KMS-11 (cell line): ENCODE measurements around the gene OR10J4.

ENCODE experiments used
- H2AFZ ChIP-seq: fragments of 200-600 bp; sonication (generic); 2 replicates; pipeline ENCODE4 v1.6.1; 2016; ENCODE audit warnings: antibody characterized with exemption, mixed run types, low read depth
- H3K27ac ChIP-seq: fragments of 200-600 bp; sonication (generic); 2 replicates; pipeline ENCODE4 v1.6.1; 2016; ENCODE audit warnings: mild to moderate bottlenecking, mixed run types
- H3K27me3 ChIP-seq: fragments of 200-600 bp; sonication (generic); 2 replicates; pipeline ENCODE4 v1.6.1; 2017; ENCODE audit warnings: mild to moderate bottlenecking, low read depth, mixed run types, moderate library complexity; ENCODE audit not compliant: insufficient read depth
- H3K36me3 ChIP-seq: fragments of 200-600 bp; sonication (generic); 2 replicates; pipeline ENCODE4 v1.6.1; 2017; ENCODE audit warnings: mild to moderate bottlenecking, mixed run types; ENCODE audit not compliant: insufficient read depth
- H3K4me1 ChIP-seq: fragments of 200-600 bp; sonication (generic); 2 replicates; pipeline ENCODE4 v1.6.1; 2016; ENCODE audit warnings: mild to moderate bottlenecking, low read depth, mixed run types; ENCODE audit not compliant: poor library complexity, severe bottlenecking
- H3K4me2 ChIP-seq: fragments of 200-600 bp; sonication (generic); 2 replicates; pipeline ENCODE4 v1.7.0; 2016; ENCODE audit warnings: mild to moderate bottlenecking, mixed run types
- H3K4me3 ChIP-seq: fragments of 200-600 bp; sonication (generic); IDR thresholded peaks from 2 replicates; pipeline ENCODE4 v1.6.1; 2017; ENCODE audit warnings: low read depth, low read length, mixed read lengths; ENCODE audit not compliant: insufficient read depth
- H3K79me2 ChIP-seq: fragments of 200-600 bp; sonication (generic); 2 replicates; pipeline ENCODE4 v1.6.1; 2016; ENCODE audit warnings: low read depth, mixed run types; ENCODE audit not compliant: insufficient read depth
- H3K9ac ChIP-seq: fragments of 200-600 bp; sonication (generic); 2 replicates; pipeline ENCODE4 v1.6.1; 2016; ENCODE audit warnings: mild to moderate bottlenecking, mixed run types
- H4K20me1 ChIP-seq: fragments of 200-600 bp; sonication (generic); 2 replicates; pipeline ENCODE4 v1.6.1; 2016; ENCODE audit warnings: mild to moderate bottlenecking, mixed run types; ENCODE audit not compliant: insufficient read depth
- TF ChIP-seq, protein P1 (sequence below): fragments of 200-600 bp; sonication (generic); conservative IDR thresholded peaks from 2 replicates; pipeline ENCODE4 v1.6.1; 2017; ENCODE audit warnings: low read depth, mild to moderate bottlenecking, antibody characterized with exemption, low read length, moderate library complexity, mixed read lengths

Gene OR10J4

DNA sequence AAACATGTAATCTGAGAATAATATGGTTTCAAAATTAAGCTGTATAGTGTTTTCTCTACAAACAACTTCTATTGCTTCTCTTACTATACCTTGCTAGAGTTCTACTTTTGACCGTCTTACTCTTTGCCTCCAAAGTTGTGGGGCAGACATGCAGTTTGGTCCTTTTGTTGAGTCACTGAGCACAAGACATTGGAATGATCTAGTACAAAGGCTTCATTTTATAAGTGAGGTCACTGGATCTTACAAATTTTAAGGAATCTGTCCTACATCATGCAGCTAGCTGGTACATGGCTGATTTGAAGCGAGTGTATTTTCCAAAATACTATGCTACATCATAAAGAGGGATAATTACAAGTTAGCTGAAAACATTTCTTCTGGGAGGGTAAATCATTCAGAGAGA, 36.3 kb downstream of the OR10J4 start:
- Histone ChIP-seq H3K79me2 (no peaks in the 10 kb centered on the region), H3K4me2 (no peak overlapping the region), H2AFZ (no peak overlapping the region), H3K4me1 (no peaks in the 10 kb centered on the region), H3K27ac (no peak overlapping the region), H3K27me3 (no peaks in the 10 kb centered on the region), H3K4me3 (no peak overlapping the region), H3K9ac (no peak overlapping the region), H4K20me1 (no peaks in the 10 kb centered on the region), H3K36me3 (no peaks in the 10 kb centered on the region)
- TF ChIP-seq, protein P1, sequence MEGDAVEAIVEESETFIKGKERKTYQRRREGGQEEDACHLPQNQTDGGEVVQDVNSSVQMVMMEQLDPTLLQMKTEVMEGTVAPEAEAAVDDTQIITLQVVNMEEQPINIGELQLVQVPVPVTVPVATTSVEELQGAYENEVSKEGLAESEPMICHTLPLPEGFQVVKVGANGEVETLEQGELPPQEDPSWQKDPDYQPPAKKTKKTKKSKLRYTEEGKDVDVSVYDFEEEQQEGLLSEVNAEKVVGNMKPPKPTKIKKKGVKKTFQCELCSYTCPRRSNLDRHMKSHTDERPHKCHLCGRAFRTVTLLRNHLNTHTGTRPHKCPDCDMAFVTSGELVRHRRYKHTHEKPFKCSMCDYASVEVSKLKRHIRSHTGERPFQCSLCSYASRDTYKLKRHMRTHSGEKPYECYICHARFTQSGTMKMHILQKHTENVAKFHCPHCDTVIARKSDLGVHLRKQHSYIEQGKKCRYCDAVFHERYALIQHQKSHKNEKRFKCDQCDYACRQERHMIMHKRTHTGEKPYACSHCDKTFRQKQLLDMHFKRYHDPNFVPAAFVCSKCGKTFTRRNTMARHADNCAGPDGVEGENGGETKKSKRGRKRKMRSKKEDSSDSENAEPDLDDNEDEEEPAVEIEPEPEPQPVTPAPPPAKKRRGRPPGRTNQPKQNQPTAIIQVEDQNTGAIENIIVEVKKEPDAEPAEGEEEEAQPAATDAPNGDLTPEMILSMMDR: no peak

DNA sequence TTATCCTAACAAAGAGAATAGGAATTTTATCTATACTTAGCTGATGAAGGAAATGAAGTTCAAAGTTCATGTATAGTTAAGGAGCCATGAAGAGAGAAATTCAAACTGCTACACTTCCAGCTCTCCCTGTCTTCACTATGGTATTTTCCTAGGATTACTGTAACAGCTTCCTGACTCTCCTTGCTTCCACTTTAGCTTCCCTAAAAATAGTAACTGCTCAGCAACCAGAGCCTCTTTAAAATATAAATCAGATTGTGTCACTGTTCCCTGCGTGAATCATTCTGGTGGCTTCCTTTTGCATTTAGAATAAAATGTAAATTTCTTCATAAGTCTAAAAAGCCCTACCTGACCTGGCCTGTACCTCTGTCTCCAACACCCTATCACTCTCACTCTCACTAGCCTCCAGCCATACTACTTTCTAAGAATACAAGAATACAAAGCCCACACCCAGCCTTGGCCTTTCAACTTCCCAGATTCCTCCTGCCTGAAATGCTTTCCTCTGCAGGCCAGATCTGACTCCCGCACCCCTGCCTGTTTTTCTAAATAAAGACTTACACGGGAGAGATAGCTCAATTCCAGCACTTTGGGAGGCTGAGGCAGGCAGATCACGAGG, 38.0 kb downstream of the OR10J4 start:
- no peaks in the 10 kb centered on the region for H3K27me3 ChIP-seq

DNA sequence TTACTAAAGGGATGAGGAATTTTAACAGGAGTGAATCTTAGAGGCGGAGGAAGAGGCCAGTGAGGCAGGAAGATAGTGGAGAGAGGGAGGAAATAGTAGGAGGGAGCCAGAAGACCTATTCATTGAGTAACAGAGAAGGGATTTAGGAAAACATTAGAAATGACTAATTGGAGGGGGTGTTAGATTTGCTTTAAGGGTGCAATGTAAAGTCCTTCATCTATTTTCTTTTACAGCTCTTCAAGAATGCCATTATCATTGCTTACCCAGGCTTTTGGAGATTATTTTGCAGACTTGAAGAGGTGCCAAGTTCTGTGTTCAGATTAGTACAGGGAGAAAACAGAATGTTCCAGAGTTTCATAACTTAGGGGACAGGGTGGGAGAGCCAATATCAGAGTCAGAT, 41.3 kb downstream of the OR10J4 start:
- Histone ChIP-seq H3K4me1 (no peaks in the 10 kb centered on the region), H3K4me3 (no peak overlapping the region), H3K79me2 (no peaks in the 10 kb centered on the region), H3K27me3 (no peaks in the 10 kb centered on the region), H3K9ac (no peak overlapping the region), H2AFZ (no peak overlapping the region), H3K36me3 (no peaks in the 10 kb centered on the region), H3K4me2 (no peak overlapping the region), H3K27ac (no peak overlapping the region), H4K20me1 (no peaks in the 10 kb centered on the region)
- TF ChIP-seq, protein P1: no peak

More for the DNA sequence above, 38.0 kb downstream of the OR10J4 start:
- Histone ChIP-seq H3K36me3 (no peaks in the 10 kb centered on the region), H3K4me1 (no peaks in the 10 kb centered on the region), H3K27ac (no peak overlapping the region), H3K9ac (no peak overlapping the region), H3K4me3 (no peak overlapping the region), H4K20me1 (no peaks in the 10 kb centered on the region), H3K4me2 (no peak overlapping the region), H2AFZ (no peak overlapping the region), H3K79me2 (no peaks in the 10 kb centered on the region)
- TF ChIP-seq, protein P1: no peak

DNA sequence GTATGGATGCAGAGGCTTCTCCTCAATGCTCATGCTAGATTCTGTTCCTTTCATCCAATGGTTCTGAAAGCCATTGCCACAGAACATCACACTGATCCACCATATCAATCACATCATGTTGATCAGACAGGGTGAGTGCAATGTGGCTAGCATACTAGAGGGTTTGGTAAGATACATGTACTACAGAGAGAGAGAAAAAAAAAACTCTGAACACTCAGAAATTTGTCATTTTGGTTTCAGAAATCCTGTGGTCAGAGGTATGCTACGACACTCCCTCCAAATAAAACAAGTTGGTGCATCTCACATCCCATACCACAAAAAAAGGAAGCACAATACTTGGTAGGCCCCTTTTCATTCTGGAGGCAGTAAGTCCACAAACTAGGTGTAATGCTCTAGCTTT, 42.9 kb downstream of the OR10J4 start:
- H3K27me3 ChIP-seq: no peaks in the 10 kb centered on the region
- no peak overlapping the region for H3K4me2 ChIP-seq
- H4K20me1 ChIP-seq: no peaks in the 10 kb centered on the region
- H3K36me3 ChIP-seq: no peaks in the 10 kb centered on the region
- no peak overlapping the region for H3K9ac ChIP-seq
- H2AFZ ChIP-seq: no peak overlapping the region
- TF ChIP-seq, protein P1: no peak
- no peaks in the 10 kb centered on the region for H3K4me1 ChIP-seq
- no peak overlapping the region for H3K27ac ChIP-seq
- no peak overlapping the region for H3K4me3 ChIP-seq
- no peaks in the 10 kb centered on the region for H3K79me2 ChIP-seq
